IMR-90 (cell line): Measurements from ENCODE around the gene BLTP3A.

Experiments
- MAZ ChIP-seq: IDR thresholded peaks from 2 replicates; pipeline ENCODE4 v1.6.1; 2012; ENCODE audit warnings: low read depth, mild to moderate bottlenecking, low read length, improper control_type of control experiment, moderate library complexity, borderline replicate concordance
- POLR2A ChIP-seq: IDR thresholded peaks from 2 replicates; pipeline ENCODE4 v1.6.1; 2012; ENCODE audit warnings: mild to moderate bottlenecking, low read depth, low read length
- RFX5 ChIP-seq: IDR thresholded peaks from 2 replicates; pipeline ENCODE4 v1.8.0; 2012; ENCODE audit warnings: low read depth, mild to moderate bottlenecking, low read length, moderate library complexity
- SMC3 ChIP-seq: fragments of 150-350 bp; IDR thresholded peaks from 2 replicates; pipeline ENCODE4 v1.6.1; 2016; ENCODE audit warnings: low read depth, mild to moderate bottlenecking, antibody characterized with exemption, low read length, moderate library complexity
- TF ChIP-seq, protein P1 (sequence below): conservative IDR thresholded peaks from 2 replicates; pipeline ENCODE4 v1.5.1; 2012; ENCODE audit warnings: mild to moderate bottlenecking, low read depth, low read length, improper control_type of control experiment
- TF ChIP-seq, protein P2 (sequence below): fragments of 150-350 bp; IDR thresholded peaks from 2 replicates; pipeline ENCODE4 v1.6.1; 2017; ENCODE audit warnings: mild to moderate bottlenecking, antibody characterized with exemption, low read length, low read depth
- TF ChIP-seq, protein P3 (sequence below): fragments of 150-350 bp; IDR thresholded peaks from 2 replicates; pipeline ENCODE4 v1.6.1; 2016; ENCODE audit warnings: low read depth, mild to moderate bottlenecking, low read length, moderate library complexity, borderline replicate concordance

DNA sequence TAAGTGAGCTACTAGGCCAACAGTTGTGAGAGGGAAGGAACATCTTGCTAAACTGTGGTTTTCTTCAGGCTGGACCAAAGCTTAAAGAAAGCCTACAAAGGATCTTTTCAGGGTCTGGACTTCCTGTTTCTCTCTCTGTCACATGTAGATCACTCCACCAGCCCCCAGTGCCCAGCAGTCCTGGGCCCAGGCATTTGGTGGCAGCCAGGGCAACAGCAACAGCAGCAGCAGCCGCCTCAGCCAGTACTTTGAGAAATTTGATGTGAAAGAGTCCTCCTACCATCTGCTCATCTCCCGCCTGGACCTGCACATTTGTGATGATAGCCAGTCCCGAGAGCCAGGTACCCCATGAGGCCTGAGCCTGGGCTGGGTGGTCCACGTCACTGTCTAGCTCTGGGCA is 44.1 kb downstream of the BLTP3A start:
- TF ChIP-seq, protein P1, sequence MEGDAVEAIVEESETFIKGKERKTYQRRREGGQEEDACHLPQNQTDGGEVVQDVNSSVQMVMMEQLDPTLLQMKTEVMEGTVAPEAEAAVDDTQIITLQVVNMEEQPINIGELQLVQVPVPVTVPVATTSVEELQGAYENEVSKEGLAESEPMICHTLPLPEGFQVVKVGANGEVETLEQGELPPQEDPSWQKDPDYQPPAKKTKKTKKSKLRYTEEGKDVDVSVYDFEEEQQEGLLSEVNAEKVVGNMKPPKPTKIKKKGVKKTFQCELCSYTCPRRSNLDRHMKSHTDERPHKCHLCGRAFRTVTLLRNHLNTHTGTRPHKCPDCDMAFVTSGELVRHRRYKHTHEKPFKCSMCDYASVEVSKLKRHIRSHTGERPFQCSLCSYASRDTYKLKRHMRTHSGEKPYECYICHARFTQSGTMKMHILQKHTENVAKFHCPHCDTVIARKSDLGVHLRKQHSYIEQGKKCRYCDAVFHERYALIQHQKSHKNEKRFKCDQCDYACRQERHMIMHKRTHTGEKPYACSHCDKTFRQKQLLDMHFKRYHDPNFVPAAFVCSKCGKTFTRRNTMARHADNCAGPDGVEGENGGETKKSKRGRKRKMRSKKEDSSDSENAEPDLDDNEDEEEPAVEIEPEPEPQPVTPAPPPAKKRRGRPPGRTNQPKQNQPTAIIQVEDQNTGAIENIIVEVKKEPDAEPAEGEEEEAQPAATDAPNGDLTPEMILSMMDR = no peak
- TF ChIP-seq MAZ (no peak), POLR2A (no peak), RFX5 (no peak), SMC3 (no peak)
- TF ChIP-seq, protein P2, sequence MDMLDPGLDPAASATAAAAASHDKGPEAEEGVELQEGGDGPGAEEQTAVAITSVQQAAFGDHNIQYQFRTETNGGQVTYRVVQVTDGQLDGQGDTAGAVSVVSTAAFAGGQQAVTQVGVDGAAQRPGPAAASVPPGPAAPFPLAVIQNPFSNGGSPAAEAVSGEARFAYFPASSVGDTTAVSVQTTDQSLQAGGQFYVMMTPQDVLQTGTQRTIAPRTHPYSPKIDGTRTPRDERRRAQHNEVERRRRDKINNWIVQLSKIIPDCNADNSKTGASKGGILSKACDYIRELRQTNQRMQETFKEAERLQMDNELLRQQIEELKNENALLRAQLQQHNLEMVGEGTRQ = no peak
- TF ChIP-seq, protein P3, sequence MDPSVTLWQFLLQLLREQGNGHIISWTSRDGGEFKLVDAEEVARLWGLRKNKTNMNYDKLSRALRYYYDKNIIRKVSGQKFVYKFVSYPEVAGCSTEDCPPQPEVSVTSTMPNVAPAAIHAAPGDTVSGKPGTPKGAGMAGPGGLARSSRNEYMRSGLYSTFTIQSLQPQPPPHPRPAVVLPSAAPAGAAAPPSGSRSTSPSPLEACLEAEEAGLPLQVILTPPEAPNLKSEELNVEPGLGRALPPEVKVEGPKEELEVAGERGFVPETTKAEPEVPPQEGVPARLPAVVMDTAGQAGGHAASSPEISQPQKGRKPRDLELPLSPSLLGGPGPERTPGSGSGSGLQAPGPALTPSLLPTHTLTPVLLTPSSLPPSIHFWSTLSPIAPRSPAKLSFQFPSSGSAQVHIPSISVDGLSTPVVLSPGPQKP = no peak
